Spinal cord (tissue), 10 donors: ENCODE measurements around the gene AQP2. TPM values are rescaled to one million over a fixed set of nuclear protein-coding genes. Genes with fewer than 3 reads are reported as not detected.

Experiments
- DNase-seq, 6 donors: peaks; one replicate each; pipeline versions ENCODE4 v3.0.0 to v3.0.0-alpha.2; 2013 to 2015; ENCODE audit warnings: low spot score in 6 of 6, low read depth in 4 of 6
- H3K27ac ChIP-seq: one replicate; pipeline ENCODE4 v1.5.1; 2013; ENCODE audit warnings: low read depth, low read length, control low read depth
- H3K27me3 ChIP-seq: one replicate; pipeline ENCODE4 v1.6.1; 2013; ENCODE audit warnings: low read length; ENCODE audit not compliant: control insufficient read depth, insufficient read depth
- H3K36me3 ChIP-seq: one replicate; pipeline ENCODE4 v1.6.1; 2013; ENCODE audit warnings: low read length; ENCODE audit not compliant: control insufficient read depth, insufficient read depth
- H3K4me1 ChIP-seq: one replicate; pipeline ENCODE4 v1.6.1; 2013; ENCODE audit warnings: low read length; ENCODE audit not compliant: control insufficient read depth, insufficient read depth
- H3K4me3 ChIP-seq: one replicate; pipeline ENCODE4 v1.5.1; 2013; ENCODE audit warnings: low read depth, low read length, control low read depth
- H3K9me3 ChIP-seq: one replicate; pipeline ENCODE4 v1.6.1; 2013; ENCODE audit warnings: low read length; ENCODE audit not compliant: control insufficient read depth, insufficient read depth
- WGBS: methylation state at CpG from one replicate; pipeline ENCODE4 v1.1.5; 2013; ENCODE audit warnings: missing lambda C conversion rate; ENCODE audit not compliant: insufficient coverage; 5-methylcytosine and 5-hydroxymethylcytosine counted together
- polyA plus RNA-seq, 2 donors: library from polyadenylated mRNA; unstranded; fragments of 120-200 nt; gene quantifications; one replicate each; pipeline ENCODE4 v1.2.1, GENCODE V29; 2013; ENCODE audit not compliant: insufficient read length in 2 of 2
- total RNA-seq, 2 donors: library from RNA; depleted of rRNA in 1 of 2; stranded (reverse); fragments of 120-200 nt in 1 of 2; fragments of >200 nt in 1 of 2; gene quantifications; one replicate each; pipeline versions ENCODE4 v1.2.3 to v1.2.4, GENCODE V29; 2013 to 2014
- donor health status: healthy.

The AQP2 gene
- total and polyA plus RNA-seq, 4 donors = 0.44 to 0.47 TPM; not detected in 2

- H3K27me3 ChIP-seq = no peaks in the 10 kb centered on the region
- no peaks in the 10 kb centered on the region for H3K4me1 ChIP-seq
- H3K4me3 ChIP-seq = no peak overlapping the region
- H3K27ac ChIP-seq = peak overlapping the region; percentile 8
- H3K9me3 ChIP-seq = no peaks in the 10 kb centered on the region
- H3K36me3 ChIP-seq = peaks cover 4% of the 10 kb centered on the region
- DNase-seq = peak in 1 of 6 donors; percentile 50
- 28% methylated on average over 2 of the region's 7 CpGs for WGBS
These were observed 55.7 kb downstream of the AQP2 start for GRCh38 chr12:50006280-50006679.

GRCh38 chr12:50006754-50007442 is 56.4 kb downstream of the AQP2 start:
- Histone ChIP-seq H3K27ac (no peak overlapping the region), H3K27me3 (no peaks in the 10 kb centered on the region), H3K9me3 (no peaks in the 10 kb centered on the region), H3K4me1 (no peaks in the 10 kb centered on the region), H3K36me3 (peaks cover under 1% of the 10 kb centered on the region), H3K4me3 (no peak overlapping the region)
- DNase-seq = peak in 1 of 6 donors; percentile 68
- WGBS = no CpG with 5 or more reads among the region's 1 CpG

Other genes starting within 250 kb of the AQP2 start
- 10 to 100 TPM; 21.7 to 34.3 TPM for gene FMNL3, start 243.3 kb upstream of the AQP2 start, total RNA-seq
- 10 to 100 TPM; 23.4 to 24.8 TPM for gene FMNL3, start 243.3 kb upstream of the AQP2 start, polyA plus RNA-seq
- gene TMBIM6, start 209.2 kb upstream of the AQP2 start, total RNA-seq = 100 to 1,000 TPM; 443 to 497 TPM
- 100 to 1,000 TPM; 556 to 601 TPM for gene TMBIM6, start 209.2 kb upstream of the AQP2 start, polyA plus RNA-seq
- gene NCKAP5L, start 122.3 kb upstream of the AQP2 start, total RNA-seq = 10 to 100 TPM; 13.4 to 21.0 TPM
- 10 to 100 TPM; 28.5 to 35.5 TPM for gene NCKAP5L, start 122.3 kb upstream of the AQP2 start, polyA plus RNA-seq
- 1 to 10 TPM; 3.9 to 6.7 TPM for gene BCDIN3D, start 107.6 kb upstream of the AQP2 start, total RNA-seq
- 1 to 10 TPM; 6.7 to 6.8 TPM for gene BCDIN3D, start 107.6 kb upstream of the AQP2 start, polyA plus RNA-seq
- gene FAIM2, start 46.8 kb upstream of the AQP2 start, total RNA-seq = 10 to 100 TPM; 18.1 to 72.6 TPM
- gene FAIM2, start 46.8 kb upstream of the AQP2 start, polyA plus RNA-seq = 100 to 1,000 TPM; 188 to 203 TPM
- under 1 TPM; 0.20 to 0.99 TPM for gene AQP5, start 11.1 kb downstream of the AQP2 start, total RNA-seq
- gene AQP5, start 11.1 kb downstream of the AQP2 start, polyA plus RNA-seq = 1 to 10 TPM; 1.8 to 2.4 TPM
- 1 to 10 TPM; 2.1 to 2.3 TPM for gene AQP6, start 22.2 kb downstream of the AQP2 start, total RNA-seq
- gene AQP6, start 22.2 kb downstream of the AQP2 start, polyA plus RNA-seq = 1 to 10 TPM; 7.3 to 9.2 TPM
- gene RACGAP1, start 74.8 kb downstream of the AQP2 start, total RNA-seq = 10 to 100 TPM; 32.1 to 38.4 TPM
- 10 to 100 TPM; 42.7 to 46.2 TPM for gene RACGAP1, start 74.8 kb downstream of the AQP2 start, polyA plus RNA-seq
- 10 to 100 TPM; 14.3 to 25.1 TPM for gene ASIC1, start 106.9 kb downstream of the AQP2 start, total RNA-seq
- gene ASIC1, start 106.9 kb downstream of the AQP2 start, polyA plus RNA-seq = 100 to 1,000 TPM; 134 to 148 TPM
- gene SMARCD1, start 134.6 kb downstream of the AQP2 start, total RNA-seq = 10 to 100 TPM; 34.7 to 52.3 TPM
- 100 to 1,000 TPM; 126 to 133 TPM for gene SMARCD1, start 134.6 kb downstream of the AQP2 start, polyA plus RNA-seq
- 10 to 100 TPM; 14.8 to 19.5 TPM for gene GPD1, start 153.3 kb downstream of the AQP2 start, total RNA-seq
- gene GPD1, start 153.3 kb downstream of the AQP2 start, polyA plus RNA-seq = 10 to 100 TPM; 39.1 to 52.6 TPM
- gene COX14, start 161.5 kb downstream of the AQP2 start, total RNA-seq = 10 to 100 TPM; 23.8 to 74.8 TPM
- gene COX14, start 161.5 kb downstream of the AQP2 start, polyA plus RNA-seq = 10 to 100 TPM; 48.4 to 49.0 TPM
- 10 to 100 TPM; 74.9 to 79.5 TPM for gene CERS5, start 216.6 kb downstream of the AQP2 start, total RNA-seq
- 100 to 1,000 TPM; 108 to 122 TPM for gene CERS5, start 216.6 kb downstream of the AQP2 start, polyA plus RNA-seq